ENCODE data around the gene TRERF1.

- no peak for TF ChIP-seq EZH2 (IDR thresholded peaks at IDR 0.05; ENCODE audit: low read depth, unreplicated experiment)
- TF ChIP-seq POLR2AphosphoS5 (IDR thresholded peaks at IDR 0.05; ENCODE audit: low read depth): no peak
- TF ChIP-seq CTCF (conservative IDR thresholded peaks at IDR 0.05; ENCODE audit: low read depth in 2 of 2): peak; percentile 15 to 27; a peak in 3 of 4 replicates
- TF ChIP-seq EZH2phosphoT487 (IDR thresholded peaks at IDR 0.05; ENCODE audit: unreplicated experiment): no peak
- no peak for TF ChIP-seq NANOG (IDR thresholded peaks at IDR 0.05; ENCODE audit: borderline replicate concordance)
- TF ChIP-seq REST (IDR thresholded peaks at IDR 0.05; ENCODE audit: unreplicated experiment): no peak
- no peak for TF ChIP-seq ETS1 (IDR thresholded peaks at IDR 0.05)
- TF ChIP-seq ZNF331 (CRISPR knock-in tag; IDR thresholded peaks at IDR 0.05; ENCODE audit: low read depth): no peak
- TF ChIP-seq CREB1 (CRISPR knock-in tag; IDR thresholded peaks at IDR 0.05; ENCODE audit: low read depth): no peak
- no peak for TF ChIP-seq ZNF114 (CRISPR knock-in tag; IDR thresholded peaks at IDR 0.05)
Measured at GRCh38 chr6:42403421-42403820, 48.3 kb downstream of the TRERF1 start.

All from GM23338 (cell line).